Neural progenitor cell (in vitro differentiated cells): ENCODE results near the gene PLA2G3.

Experiments used
- EZH2 ChIP-seq: fragments of 200-600 bp; sonication (generic); IDR thresholded peaks from 2 replicates; pipeline ENCODE4 v1.6.1; 2017; ENCODE audit warnings: antibody characterized with exemption, mild to moderate bottlenecking, moderate library complexity
- EZH2phosphoT487 ChIP-seq: fragments of 200-600 bp; sonication (generic); IDR thresholded peaks from 2 replicates; pipeline ENCODE4 v1.6.1; 2017; ENCODE audit warnings: antibody characterized with exemption
- TF ChIP-seq, protein P1 (sequence below): fragments of 200-600 bp; sonication (generic); IDR thresholded peaks from 2 replicates; pipeline ENCODE4 v1.5.1; 2017; ENCODE audit warnings: antibody characterized with exemption, mild to moderate bottlenecking

DNA sequence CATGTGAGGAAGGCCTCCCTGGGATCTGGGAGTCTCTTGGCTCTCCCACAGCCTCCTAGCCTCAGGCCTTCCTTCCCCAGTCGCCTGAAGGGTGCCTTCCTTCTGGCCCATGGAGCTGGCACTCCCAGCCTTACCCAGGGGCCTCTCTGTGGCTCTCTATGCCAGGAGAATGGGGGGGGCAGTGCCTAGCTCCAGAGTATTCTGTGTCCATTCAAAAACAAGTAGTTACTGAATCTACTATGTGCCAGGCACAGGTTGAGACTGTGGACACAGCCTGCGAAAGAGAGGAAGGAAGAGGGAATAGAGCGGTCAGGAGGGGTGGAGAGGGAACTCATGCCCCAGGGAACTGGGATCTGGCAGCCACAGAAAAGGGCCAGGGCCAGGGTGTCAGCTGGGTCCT lies 2.7 kb upstream of the PLA2G3 start:
- no peak for TF ChIP-seq EZH2phosphoT487
- TF ChIP-seq, protein P1, sequence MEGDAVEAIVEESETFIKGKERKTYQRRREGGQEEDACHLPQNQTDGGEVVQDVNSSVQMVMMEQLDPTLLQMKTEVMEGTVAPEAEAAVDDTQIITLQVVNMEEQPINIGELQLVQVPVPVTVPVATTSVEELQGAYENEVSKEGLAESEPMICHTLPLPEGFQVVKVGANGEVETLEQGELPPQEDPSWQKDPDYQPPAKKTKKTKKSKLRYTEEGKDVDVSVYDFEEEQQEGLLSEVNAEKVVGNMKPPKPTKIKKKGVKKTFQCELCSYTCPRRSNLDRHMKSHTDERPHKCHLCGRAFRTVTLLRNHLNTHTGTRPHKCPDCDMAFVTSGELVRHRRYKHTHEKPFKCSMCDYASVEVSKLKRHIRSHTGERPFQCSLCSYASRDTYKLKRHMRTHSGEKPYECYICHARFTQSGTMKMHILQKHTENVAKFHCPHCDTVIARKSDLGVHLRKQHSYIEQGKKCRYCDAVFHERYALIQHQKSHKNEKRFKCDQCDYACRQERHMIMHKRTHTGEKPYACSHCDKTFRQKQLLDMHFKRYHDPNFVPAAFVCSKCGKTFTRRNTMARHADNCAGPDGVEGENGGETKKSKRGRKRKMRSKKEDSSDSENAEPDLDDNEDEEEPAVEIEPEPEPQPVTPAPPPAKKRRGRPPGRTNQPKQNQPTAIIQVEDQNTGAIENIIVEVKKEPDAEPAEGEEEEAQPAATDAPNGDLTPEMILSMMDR, result no peak
- no peak for TF ChIP-seq EZH2
